Choroid plexus epithelial cell (primary cell): ENCODE measurements around the gene DISP3.

Experiments
- DNase-seq: peaks from one replicate; pipeline ENCODE4 v3.0.0-alpha.2; 2010; ENCODE audit warnings: low read depth
- H3K4me3 ChIP-seq: 2 replicates; pipeline ENCODE4 v1.5.1; 2011; ENCODE audit warnings: low read depth, mild to moderate bottlenecking, control low read depth, low read length, moderate library complexity
- CTCF ChIP-seq: conservative IDR thresholded peaks from 2 replicates; pipeline ENCODE4 v1.5.1; 2011; ENCODE audit warnings: low read depth, mild to moderate bottlenecking, control low read depth, inconsistent platforms, low read length, moderate library complexity

Gene DISP3

GRCh38 chr1:11528611-11529261 lies 49.8 kb downstream of the DISP3 start:
- no peak for DNase-seq
- H3K4me3 ChIP-seq = no peak overlapping the region
- no peak for TF ChIP-seq CTCF

GRCh38 chr1:11529330-11529729 lies 50.4 kb downstream of the DISP3 start:
- no peak overlapping the region for H3K4me3 ChIP-seq
- no peak for DNase-seq
- no peak for TF ChIP-seq CTCF

GRCh38 chr1:11529763-11530730 lies 51.1 kb downstream of the DISP3 start:
- DNase-seq = no peak
- no peak overlapping the region for H3K4me3 ChIP-seq
- TF ChIP-seq CTCF = no peak

GRCh38 chr1:11530731-11531311 lies 51.9 kb downstream of the DISP3 start:
- no peak for TF ChIP-seq CTCF
- H3K4me3 ChIP-seq = no peak overlapping the region
- DNase-seq = no peak

- DNase-seq = no peak
- TF ChIP-seq CTCF = no peak
- no peak overlapping the region for H3K4me3 ChIP-seq
Observed at GRCh38 chr1:11531314-11531870, 52.4 kb downstream of the DISP3 start.

GRCh38 chr1:11531943-11532342 lies 53.0 kb downstream of the DISP3 start:
- no peak for TF ChIP-seq CTCF
- H3K4me3 ChIP-seq = no peak overlapping the region
- no peak for DNase-seq
